SK-N-SH (cell line): ENCODE data around the gene FOXL1. TPM values are rescaled to one million over a fixed set of nuclear protein-coding genes. Genes with fewer than 3 reads are reported as not detected.

Experiments used
- CTCF ChIA-PET: fragments of 300-600, 350-600 bp; formaldehyde crosslinking; extraction: SDS; loops from one replicate; lab custom pipeline; 2021; lab: Yijun Ruan, JAX
- POLR2A ChIA-PET: fragments of 350-600 bp; sonication (Branson Sonifier 250); formaldehyde crosslinking; extraction: SDS; loops from one replicate; lab custom pipeline; 2020; ENCODE audit warnings: antibody characterized with exemption, inconsistent platforms; lab: Yijun Ruan, JAX
- DNase-seq: peaks from one replicate; pipeline ENCODE4 v3.0.0; 2012
- H2AFZ ChIP-seq: fragments of 200-600 bp; sonication (generic); 2 replicates; pipeline ENCODE4 v1.8.1; 2016; ENCODE audit warnings: antibody characterized with exemption, mild to moderate bottlenecking, low read depth
- H3F3A ChIP-seq: fragments of 200-600 bp; sonication (generic); replicated peaks from 2 replicates; pipeline ENCODE3; 2016; ENCODE audit warnings: antibody characterized with exemption, mild to moderate bottlenecking; ENCODE audit not compliant: insufficient read depth
- H3K27ac ChIP-seq, 2 experiments: fragments of 200-500 bp in 1 of 2; fragments of 200-600 bp in 1 of 2; sonication (Bioruptor generic) in 1 of 2; sonication (generic), shearing (Covaris generic) in 1 of 2; 2 replicates each; pipeline versions ENCODE4 v1.5.1 to v1.6.1; 2014 to 2016; ENCODE audit warnings: low read depth in 2 of 2, inconsistent platforms in 1 of 2, low read length in 1 of 2, mild to moderate bottlenecking in 1 of 2, mixed read lengths in 1 of 2
- H3K27me3 ChIP-seq: fragments of 200-600 bp; sonication (generic), shearing (Covaris generic); 2 replicates; pipeline ENCODE4 v1.6.1; 2016; ENCODE audit warnings: mixed run types; ENCODE audit not compliant: insufficient read depth
- H3K36me3 ChIP-seq, 2 experiments: fragments of 200-500 bp in 1 of 2; fragments of 200-600 bp in 1 of 2; sonication (Bioruptor generic) in 1 of 2; sonication (generic) in 1 of 2; replicated peaks in 1 of 2; 2 replicates each; pipeline versions ENCODE3 to v1.5.1; 2014 to 2016; ENCODE audit warnings: low read length in 1 of 2, mild to moderate bottlenecking in 1 of 2; ENCODE audit not compliant: insufficient read depth in 2 of 2, control insufficient read depth in 1 of 2
- H3K4me1 ChIP-seq, 2 experiments: fragments of 200-500 bp in 1 of 2; fragments of 200-600 bp in 1 of 2; sonication (Bioruptor generic) in 1 of 2; sonication (generic), shearing (Covaris generic) in 1 of 2; 2 replicates each; pipeline versions ENCODE4 v1.5.1 to v1.6.1; 2014 to 2016; ENCODE audit warnings: low read depth in 1 of 2, low read length in 1 of 2, mixed run types in 1 of 2; ENCODE audit not compliant: insufficient read depth in 2 of 2, control insufficient read depth in 1 of 2
- H3K4me2 ChIP-seq: fragments of 200-600 bp; sonication (generic), shearing (Covaris generic); 2 replicates; pipeline ENCODE4 v1.6.1; 2017; ENCODE audit warnings: mixed run types
- H3K4me3 ChIP-seq, 2 experiments: fragments of 200-500 bp in 1 of 2; fragments of 200-600 bp in 1 of 2; sonication (Bioruptor generic) in 1 of 2; sonication (generic), shearing (Covaris generic) in 1 of 2; 2 replicates each; pipeline versions ENCODE4 v1.5.1 to v1.8.1; 2014 to 2016; ENCODE audit warnings: low read depth in 2 of 2, inconsistent platforms in 1 of 2, low read length in 1 of 2, mild to moderate bottlenecking in 1 of 2, mixed read lengths in 1 of 2, moderate library complexity in 1 of 2
- H3K79me2 ChIP-seq: fragments of 200-600 bp; sonication (generic); 2 replicates; pipeline ENCODE4 v1.8.1; 2017; ENCODE audit warnings: mild to moderate bottlenecking; ENCODE audit not compliant: insufficient read depth
- H3K9ac ChIP-seq: fragments of 200-600 bp; sonication (generic); 2 replicates; pipeline ENCODE4 v1.6.1; 2017; ENCODE audit warnings: mixed run types
- H3K9me2 ChIP-seq: fragments of 200-600 bp; sonication (generic); 2 replicates; pipeline ENCODE4 v1.6.1; 2017; ENCODE audit warnings: mixed run types
- H3K9me3 ChIP-seq: fragments of 200-600 bp; sonication (generic); 2 replicates; pipeline ENCODE4 v1.6.1; 2017; ENCODE audit warnings: mixed run types, mild to moderate bottlenecking, moderate library complexity
- H4K20me1 ChIP-seq: fragments of 200-600 bp; sonication (generic); 2 replicates; pipeline ENCODE4 v1.6.1; 2017; ENCODE audit warnings: mild to moderate bottlenecking, mixed run types; ENCODE audit not compliant: insufficient read depth
- CHD2 ChIP-seq: fragments of 150-350 bp; IDR thresholded peaks from 2 replicates; pipeline ENCODE4 v1.6.1; 2018; ENCODE audit warnings: low read length; ENCODE audit not compliant: partially characterized antibody
- ELF1 ChIP-seq: IDR thresholded peaks from 2 replicates; pipeline ENCODE4 v1.4.0; 2012
- FOXJ3 ChIP-seq: sonication (generic); formaldehyde crosslinking; IDR thresholded peaks from 2 replicates; pipeline ENCODE4 v1.5.1; 2020; ENCODE audit warnings: mild to moderate bottlenecking, missing genetic modification reagents
- MEF2A ChIP-seq: IDR thresholded peaks from 2 replicates; pipeline ENCODE4 v1.4.0; 2012; ENCODE audit warnings: low read depth, borderline replicate concordance
- RCOR1 ChIP-seq: fragments of 150-350 bp; IDR thresholded peaks from 2 replicates; pipeline ENCODE4 v1.6.1; 2017; ENCODE audit warnings: antibody characterized with exemption, low read length
- RXRA ChIP-seq: IDR thresholded peaks from 2 replicates; pipeline ENCODE4 v1.4.0; 2012; ENCODE audit warnings: low read depth, mild to moderate bottlenecking, borderline replicate concordance
- TAF1 ChIP-seq: IDR thresholded peaks from 2 replicates; pipeline ENCODE4 v1.6.1; 2012; ENCODE audit warnings: low read depth, mild to moderate bottlenecking, low read length, moderate library complexity, borderline replicate concordance
- YY1 ChIP-seq: IDR thresholded peaks from 2 replicates; pipeline ENCODE4 v1.4.0; 2012; ENCODE audit warnings: low read depth, mild to moderate bottlenecking
- WGBS: methylation state at CpG from one replicate; pipeline ENCODE4 v1.1.6; 2017; ENCODE audit warnings: low lambda C conversion rate; 5-methylcytosine and 5-hydroxymethylcytosine counted together
- polyA plus RNA-seq, 3 experiments: library from polyadenylated mRNA; depleted of rRNA; stranded (reverse); fragments of >200 nt; gene quantifications; 2 replicates each; pipeline ENCODE4 v1.2.3, GENCODE V29; 2012
- TF ChIP-seq, protein P1 (sequence below): fragments of 200-600 bp; sonication (generic); IDR thresholded peaks from 2 replicates; pipeline ENCODE4 v1.6.1; 2017; ENCODE audit warnings: antibody characterized with exemption, mild to moderate bottlenecking, moderate library complexity
- TF ChIP-seq, protein P2 (sequence below): IDR thresholded peaks from 2 replicates; pipeline ENCODE4 v1.6.1; 2012; ENCODE audit warnings: mild to moderate bottlenecking, low read depth, low read length, moderate library complexity
- TF ChIP-seq, protein P3 (sequence below): IDR thresholded peaks from 2 replicates; pipeline ENCODE4 v1.4.0; 2012; ENCODE audit warnings: low read depth, borderline replicate concordance
- TF ChIP-seq, protein P4 (sequence below): IDR thresholded peaks from 2 replicates; pipeline ENCODE4 v1.4.0; 2012; ENCODE audit warnings: low read depth
- TF ChIP-seq, protein P5 (sequence below): fragments of 150-350 bp; IDR thresholded peaks from 2 replicates; pipeline ENCODE4 v1.6.1; 2016; ENCODE audit warnings: mild to moderate bottlenecking, low read depth, low read length

Gene FOXL1
- polyA plus RNA-seq, 1 of the 3 experiments (the other 2 are of a cell fraction): 2.5 TPM

DNA sequence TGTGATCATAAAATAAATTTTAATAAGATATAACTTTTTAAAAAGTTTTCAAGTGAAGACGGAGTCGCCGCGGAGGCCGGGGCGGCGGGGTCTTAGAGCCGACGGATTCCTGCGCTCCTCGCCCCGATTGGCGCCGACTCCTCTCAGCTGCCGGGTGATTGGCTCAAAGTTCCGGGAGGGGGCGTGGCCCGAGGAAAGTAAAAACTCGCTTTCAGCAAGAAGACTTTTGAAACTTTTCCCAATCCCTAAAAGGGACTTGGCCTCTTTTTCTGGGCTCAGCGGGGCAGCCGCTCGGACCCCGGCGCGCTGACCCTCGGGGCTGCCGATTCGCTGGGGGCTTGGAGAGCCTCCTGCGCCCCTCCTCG is 11.8 kb upstream of the FOXL1 start, which contains the start of gene FOXC2:
Gene FOXC2 (plus strand): TSS at position 229 of the 365 bp plus-strand sequence. CDS start 507 bp downstream, outside the sequence.
- Histone ChIP-seq H3K9ac (peak within 1 kb of the TSS; percentile 93), H3K9me2 (no peaks in the 10 kb centered on the region), H3K27me3 (peaks cover 23% of the 10 kb centered on the region; the same call in 1 of the 2 replicates), H3K79me2 (peaks cover 48% of the 10 kb centered on the region), H4K20me1 (peaks cover 16% of the 10 kb centered on the region; the same call in 1 of the 2 replicates), H3K27ac (peak within 1 kb of the TSS in 1 of 2 experiments; percentile 76; a peak in 2 of 4 replicates), H2AFZ (peak within 1 kb of the TSS; percentile 50; the same call in 1 of the 2 replicates), H3K36me3 (peaks cover 0 to 18% of the 10 kb centered on the region in 2 experiments), H3K4me2 (peak within 1 kb of the TSS; percentile 73), H3K4me1 (peaks cover 0 to 5% of the 10 kb centered on the region in 2 experiments; a peak in 2 of 4 replicates), H3F3A (peaks cover 15% of the 10 kb centered on the region), H3K4me3 (peak within 1 kb of the TSS; percentile 39 to 93; a peak in 3 of 4 replicates), H3K9me3 (no peaks in the 10 kb centered on the region)
- WGBS: 17% methylated on average over 21 of the region's 30 CpGs
- peak; percentile 75 for DNase-seq
- TF ChIP-seq FOXJ3 (CRISPR knock-in tag): no peak
- TF ChIP-seq CHD2: no peak
- TF ChIP-seq, protein P1, sequence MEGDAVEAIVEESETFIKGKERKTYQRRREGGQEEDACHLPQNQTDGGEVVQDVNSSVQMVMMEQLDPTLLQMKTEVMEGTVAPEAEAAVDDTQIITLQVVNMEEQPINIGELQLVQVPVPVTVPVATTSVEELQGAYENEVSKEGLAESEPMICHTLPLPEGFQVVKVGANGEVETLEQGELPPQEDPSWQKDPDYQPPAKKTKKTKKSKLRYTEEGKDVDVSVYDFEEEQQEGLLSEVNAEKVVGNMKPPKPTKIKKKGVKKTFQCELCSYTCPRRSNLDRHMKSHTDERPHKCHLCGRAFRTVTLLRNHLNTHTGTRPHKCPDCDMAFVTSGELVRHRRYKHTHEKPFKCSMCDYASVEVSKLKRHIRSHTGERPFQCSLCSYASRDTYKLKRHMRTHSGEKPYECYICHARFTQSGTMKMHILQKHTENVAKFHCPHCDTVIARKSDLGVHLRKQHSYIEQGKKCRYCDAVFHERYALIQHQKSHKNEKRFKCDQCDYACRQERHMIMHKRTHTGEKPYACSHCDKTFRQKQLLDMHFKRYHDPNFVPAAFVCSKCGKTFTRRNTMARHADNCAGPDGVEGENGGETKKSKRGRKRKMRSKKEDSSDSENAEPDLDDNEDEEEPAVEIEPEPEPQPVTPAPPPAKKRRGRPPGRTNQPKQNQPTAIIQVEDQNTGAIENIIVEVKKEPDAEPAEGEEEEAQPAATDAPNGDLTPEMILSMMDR: no peak
- TF ChIP-seq YY1: no peak
- TF ChIP-seq MEF2A: no peak
- TF ChIP-seq, protein P2, sequence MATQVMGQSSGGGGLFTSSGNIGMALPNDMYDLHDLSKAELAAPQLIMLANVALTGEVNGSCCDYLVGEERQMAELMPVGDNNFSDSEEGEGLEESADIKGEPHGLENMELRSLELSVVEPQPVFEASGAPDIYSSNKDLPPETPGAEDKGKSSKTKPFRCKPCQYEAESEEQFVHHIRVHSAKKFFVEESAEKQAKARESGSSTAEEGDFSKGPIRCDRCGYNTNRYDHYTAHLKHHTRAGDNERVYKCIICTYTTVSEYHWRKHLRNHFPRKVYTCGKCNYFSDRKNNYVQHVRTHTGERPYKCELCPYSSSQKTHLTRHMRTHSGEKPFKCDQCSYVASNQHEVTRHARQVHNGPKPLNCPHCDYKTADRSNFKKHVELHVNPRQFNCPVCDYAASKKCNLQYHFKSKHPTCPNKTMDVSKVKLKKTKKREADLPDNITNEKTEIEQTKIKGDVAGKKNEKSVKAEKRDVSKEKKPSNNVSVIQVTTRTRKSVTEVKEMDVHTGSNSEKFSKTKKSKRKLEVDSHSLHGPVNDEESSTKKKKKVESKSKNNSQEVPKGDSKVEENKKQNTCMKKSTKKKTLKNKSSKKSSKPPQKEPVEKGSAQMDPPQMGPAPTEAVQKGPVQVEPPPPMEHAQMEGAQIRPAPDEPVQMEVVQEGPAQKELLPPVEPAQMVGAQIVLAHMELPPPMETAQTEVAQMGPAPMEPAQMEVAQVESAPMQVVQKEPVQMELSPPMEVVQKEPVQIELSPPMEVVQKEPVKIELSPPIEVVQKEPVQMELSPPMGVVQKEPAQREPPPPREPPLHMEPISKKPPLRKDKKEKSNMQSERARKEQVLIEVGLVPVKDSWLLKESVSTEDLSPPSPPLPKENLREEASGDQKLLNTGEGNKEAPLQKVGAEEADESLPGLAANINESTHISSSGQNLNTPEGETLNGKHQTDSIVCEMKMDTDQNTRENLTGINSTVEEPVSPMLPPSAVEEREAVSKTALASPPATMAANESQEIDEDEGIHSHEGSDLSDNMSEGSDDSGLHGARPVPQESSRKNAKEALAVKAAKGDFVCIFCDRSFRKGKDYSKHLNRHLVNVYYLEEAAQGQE: no peak
- no peak for TF ChIP-seq TAF1
- TF ChIP-seq, protein P3, sequence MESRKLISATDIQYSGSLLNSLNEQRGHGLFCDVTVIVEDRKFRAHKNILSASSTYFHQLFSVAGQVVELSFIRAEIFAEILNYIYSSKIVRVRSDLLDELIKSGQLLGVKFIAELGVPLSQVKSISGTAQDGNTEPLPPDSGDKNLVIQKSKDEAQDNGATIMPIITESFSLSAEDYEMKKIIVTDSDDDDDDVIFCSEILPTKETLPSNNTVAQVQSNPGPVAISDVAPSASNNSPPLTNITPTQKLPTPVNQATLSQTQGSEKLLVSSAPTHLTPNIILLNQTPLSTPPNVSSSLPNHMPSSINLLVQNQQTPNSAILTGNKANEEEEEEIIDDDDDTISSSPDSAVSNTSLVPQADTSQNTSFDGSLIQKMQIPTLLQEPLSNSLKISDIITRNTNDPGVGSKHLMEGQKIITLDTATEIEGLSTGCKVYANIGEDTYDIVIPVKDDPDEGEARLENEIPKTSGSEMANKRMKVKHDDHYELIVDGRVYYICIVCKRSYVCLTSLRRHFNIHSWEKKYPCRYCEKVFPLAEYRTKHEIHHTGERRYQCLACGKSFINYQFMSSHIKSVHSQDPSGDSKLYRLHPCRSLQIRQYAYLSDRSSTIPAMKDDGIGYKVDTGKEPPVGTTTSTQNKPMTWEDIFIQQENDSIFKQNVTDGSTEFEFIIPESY: no peak
- no peak for TF ChIP-seq RXRA
- no peak for TF ChIP-seq RCOR1
- TF ChIP-seq ELF1: no peak
- TF ChIP-seq, protein P4, sequence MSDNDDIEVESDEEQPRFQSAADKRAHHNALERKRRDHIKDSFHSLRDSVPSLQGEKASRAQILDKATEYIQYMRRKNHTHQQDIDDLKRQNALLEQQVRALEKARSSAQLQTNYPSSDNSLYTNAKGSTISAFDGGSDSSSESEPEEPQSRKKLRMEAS: no peak
- TF ChIP-seq, protein P5, sequence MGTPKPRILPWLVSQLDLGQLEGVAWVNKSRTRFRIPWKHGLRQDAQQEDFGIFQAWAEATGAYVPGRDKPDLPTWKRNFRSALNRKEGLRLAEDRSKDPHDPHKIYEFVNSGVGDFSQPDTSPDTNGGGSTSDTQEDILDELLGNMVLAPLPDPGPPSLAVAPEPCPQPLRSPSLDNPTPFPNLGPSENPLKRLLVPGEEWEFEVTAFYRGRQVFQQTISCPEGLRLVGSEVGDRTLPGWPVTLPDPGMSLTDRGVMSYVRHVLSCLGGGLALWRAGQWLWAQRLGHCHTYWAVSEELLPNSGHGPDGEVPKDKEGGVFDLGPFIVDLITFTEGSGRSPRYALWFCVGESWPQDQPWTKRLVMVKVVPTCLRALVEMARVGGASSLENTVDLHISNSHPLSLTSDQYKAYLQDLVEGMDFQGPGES: no peak
- ChIA-PET POLR2A (no interaction called here), CTCF (no interaction called here)
